Umbilical cord (tissue), 1 donor: ENCODE measurements around the gene KCNS3. TPM values are rescaled to one million over a fixed set of nuclear protein-coding genes. Genes with fewer than 3 reads are reported as not detected.

Experiments used
- total RNA-seq: library from RNA; depleted of rRNA; stranded (reverse); fragments of >200 nt; gene quantifications from one replicate; pipeline ENCODE4 v1.2.3, GENCODE V29; 2014; ENCODE audit warnings: low replicate concordance; ENCODE audit not compliant: insufficient read depth

Gene KCNS3
- total RNA-seq, 1 donor from 2014 or later: 2.9 TPM

Other genes with a start within 250 kb of the KCNS3 start
- gene SMC6, start 124.9 kb upstream of the KCNS3 start, total RNA-seq: 32.7 TPM
- gene GEN1, start 124.5 kb upstream of the KCNS3 start, total RNA-seq: 9.6 TPM
- gene MSGN1, start 62.2 kb upstream of the KCNS3 start, total RNA-seq: not detected